GOT3 (cell line): Measurements from ENCODE around the gene ADARB1.
"Not testable (repeated sequence)": the region's sequence is repeated elsewhere in the genome, so short reads cannot be mapped to it uniquely, and the experiment has no call there.

Source experiments
- DNase-seq: peaks from one replicate; lab custom pipeline; 2025; ENCODE audit warnings: mixed read lengths; lab: John Stamatoyannopoulos, UW

Gene ADARB1

GRCh38 chr21:45074048-45074817, at the start of gene ADARB1:
TSS of gene ADARB1 (plus strand) at chr21:45074580. CDS start at chr21:45171657, 97,077 bp downstream.
- no peak for DNase-seq

- DNase-seq: no peak
Measured at GRCh38 chr21:45026066-45026745, 48.2 kb upstream of the ADARB1 start.

GRCh38 chr21:45026826-45027225, 47.6 kb upstream of the ADARB1 start:
- DNase-seq: no peak

- no peak for DNase-seq
Measured at GRCh38 chr21:45027241-45028196, 46.9 kb upstream of the ADARB1 start.

- not testable (repeated sequence) for DNase-seq
Measured at GRCh38 chr21:45028645-45029044, 45.7 kb upstream of the ADARB1 start.

DNA sequence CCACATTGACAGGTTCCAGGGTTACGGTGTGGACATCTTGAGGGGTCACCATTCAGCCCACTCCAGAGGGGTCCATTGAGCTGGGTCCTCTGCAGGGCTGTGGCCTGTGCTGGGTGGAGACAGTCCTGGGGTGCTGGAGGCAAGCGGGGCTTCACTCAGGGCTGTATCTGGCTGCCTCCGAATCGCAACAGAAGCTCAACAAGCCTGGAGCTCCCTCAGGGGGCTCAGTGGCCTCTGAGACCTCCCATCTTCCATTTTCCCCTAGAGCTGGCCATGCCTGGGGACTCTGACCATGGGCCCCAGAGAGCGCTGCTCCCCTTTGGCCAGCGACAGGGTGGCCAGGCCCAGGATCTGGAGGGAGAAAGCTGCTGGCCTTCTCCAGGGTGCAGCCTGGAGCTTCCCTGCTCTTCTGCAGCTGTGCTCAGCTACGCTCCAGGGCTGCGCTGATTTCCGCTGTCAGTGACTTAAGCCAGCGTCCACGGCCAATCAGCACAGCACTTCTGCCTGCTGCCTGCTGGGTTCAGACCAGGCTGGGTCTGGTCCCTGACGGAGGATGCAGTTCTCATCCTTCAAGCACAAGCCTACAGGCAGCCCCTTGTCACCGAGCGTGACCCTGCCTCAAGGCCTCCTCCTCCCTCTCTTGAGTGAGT, 45.0 kb upstream of the ADARB1 start:
- DNase-seq: no peak

- no peak for DNase-seq
Measured at GRCh38 chr21:45029948-45030681, 44.3 kb upstream of the ADARB1 start.

DNA sequence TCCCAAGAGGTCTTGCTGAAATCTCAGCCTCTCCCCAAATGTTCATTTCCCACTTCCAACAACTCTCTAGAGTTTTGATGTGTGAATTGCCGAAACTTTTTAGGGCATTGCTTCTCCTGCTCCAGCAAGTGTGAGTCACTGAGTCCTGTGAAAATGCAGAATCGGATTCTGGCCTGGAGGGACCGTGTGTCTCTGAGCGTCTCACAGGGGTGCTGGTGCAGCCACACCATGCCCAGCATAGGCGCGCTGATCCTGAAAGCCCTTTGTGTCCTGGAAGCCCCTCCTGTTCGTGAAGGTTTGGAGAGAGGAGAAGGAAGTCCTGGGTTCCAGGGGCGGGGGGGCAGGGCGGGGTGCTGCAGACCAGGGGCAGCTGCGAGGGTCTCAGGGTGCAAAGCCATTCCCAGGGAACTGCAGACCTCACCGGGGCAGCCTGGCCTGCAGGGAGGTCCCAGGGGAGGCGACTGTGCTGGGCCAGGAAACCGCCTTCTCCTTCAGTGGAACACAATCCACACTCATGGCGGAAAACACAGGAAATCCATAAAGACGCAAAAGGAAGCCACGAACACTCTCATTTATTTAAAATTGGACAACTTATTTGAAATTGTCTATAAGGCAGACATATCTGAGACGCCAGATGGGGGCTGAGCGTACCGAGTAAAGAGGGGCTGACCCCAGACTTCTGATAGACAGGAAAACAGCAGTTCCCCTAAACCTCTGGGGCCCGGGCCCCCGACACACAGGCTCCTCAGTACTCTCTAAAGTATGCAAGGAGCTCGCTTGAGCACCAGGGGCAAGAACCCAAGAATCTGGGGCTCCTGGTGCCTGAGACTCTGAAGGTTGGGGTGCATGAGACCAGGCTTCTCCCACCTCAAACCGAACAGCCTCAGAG, 43.5 kb upstream of the ADARB1 start:
- DNase-seq: no peak

DNA sequence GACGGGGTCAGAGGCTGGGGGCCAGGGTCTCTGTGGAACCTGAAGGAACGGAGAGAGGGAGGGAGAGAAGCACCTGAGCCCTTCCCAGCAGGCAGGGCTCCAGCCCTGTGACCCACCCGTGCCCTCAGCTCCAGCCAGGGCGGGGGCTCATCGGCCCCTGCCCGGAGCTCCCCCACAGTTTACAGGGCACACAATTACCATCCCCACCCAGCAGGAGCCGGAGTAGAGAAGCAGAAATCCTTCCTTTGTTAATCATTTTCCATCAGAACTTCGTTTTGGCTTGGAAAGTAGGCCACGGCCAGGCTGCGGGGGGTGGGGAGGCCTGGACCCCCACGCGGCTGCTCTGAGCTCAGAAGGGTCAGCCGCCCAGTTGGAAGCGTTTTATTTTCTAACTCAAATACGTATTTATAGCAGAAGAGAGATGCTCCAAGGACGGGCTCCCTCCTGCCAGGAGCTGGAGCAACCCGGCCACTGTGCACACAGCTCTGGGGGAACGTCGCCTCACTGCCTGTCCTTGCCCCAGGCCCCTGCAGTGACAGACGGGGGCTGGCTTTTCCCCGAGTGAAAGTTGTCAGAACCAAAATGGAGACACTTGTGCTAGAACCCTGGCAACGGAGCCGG, 42.7 kb upstream of the ADARB1 start:
- DNase-seq: no peak

GRCh38 chr21:45032332-45032731, 42.0 kb upstream of the ADARB1 start:
- no peak for DNase-seq

- no peak for DNase-seq
Measured at GRCh38 chr21:45032977-45033710, 41.2 kb upstream of the ADARB1 start.

DNA sequence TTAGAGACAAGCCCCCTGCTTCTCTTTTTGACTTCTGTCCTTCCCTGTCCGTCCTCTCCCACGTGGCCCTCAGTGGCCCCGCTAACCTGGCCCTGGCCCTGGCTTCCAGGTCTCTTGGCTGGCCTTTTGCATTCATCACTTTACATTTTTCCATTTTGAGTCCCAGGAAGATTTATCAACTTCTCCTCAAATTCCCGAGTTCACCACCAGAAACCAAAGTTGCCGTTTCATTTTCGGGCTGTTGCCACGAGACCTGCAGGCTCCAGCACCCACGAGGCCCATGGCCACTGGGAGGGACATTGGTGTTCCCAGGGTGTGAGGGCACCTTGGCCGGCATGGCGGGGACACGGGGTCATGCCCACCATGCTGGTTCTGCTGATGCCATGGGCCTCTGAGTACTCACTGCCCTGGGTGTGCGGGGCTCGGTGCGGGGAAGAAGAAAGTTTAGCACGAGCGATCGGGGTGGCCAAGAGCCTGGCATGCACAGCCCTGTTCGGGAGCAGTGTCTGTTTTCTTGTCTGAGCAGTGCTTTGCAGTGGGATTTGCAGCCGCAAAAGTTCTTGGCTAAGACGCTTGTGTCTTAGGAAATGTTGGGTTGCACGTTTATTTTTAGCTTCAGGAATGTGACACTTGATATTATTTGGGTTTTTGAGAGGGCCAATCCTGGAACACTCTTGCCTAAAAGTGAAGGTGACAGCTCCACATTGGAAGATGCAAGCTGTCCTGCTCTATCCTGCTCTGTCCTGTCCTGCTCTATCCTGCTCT, 40.4 kb upstream of the ADARB1 start:
- DNase-seq: no peak

DNA sequence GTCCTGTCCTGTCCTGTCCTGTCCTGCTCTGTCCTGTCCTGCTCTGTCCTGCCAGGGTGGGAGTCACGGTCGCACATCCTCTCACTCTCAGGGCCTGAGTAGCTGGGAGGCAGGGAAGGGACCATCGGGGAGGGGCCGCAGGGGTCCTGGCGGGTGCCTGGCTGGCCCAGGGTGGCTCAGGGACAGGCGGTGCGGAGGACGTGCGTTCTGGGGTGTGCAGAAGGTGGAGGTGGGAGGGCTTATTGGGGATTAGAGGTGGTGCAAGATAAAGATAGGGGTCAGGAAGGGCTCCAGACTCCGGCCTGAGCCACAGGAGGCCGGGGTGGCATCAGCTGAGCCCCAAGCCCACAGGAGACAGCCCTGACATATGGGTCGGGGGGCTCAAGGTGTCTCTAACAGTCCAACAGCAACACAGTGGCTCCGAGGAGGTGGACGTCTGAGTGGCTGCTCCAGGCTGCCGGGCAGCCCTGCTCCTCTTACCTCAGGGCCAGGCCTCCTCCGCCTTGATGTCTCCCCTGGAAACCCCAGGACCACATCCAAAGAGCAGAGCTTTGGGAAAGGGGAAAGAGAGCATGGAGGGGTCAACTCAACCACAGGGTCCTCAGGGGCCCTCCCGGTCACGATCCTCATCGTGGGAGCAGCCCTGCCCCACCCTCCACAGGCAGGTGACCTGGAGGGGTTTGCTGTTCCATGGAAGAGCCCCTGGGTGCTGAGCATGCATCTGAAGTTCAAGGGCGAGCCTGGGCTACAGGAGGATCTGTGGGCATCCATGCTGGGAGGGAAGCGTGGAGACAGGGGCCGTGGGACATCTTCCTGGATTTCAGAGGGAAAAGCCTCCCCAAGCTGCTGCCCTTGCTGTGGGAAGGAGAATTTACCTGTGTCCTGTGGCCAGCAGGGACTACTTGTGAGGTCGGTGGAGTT, 39.6 kb upstream of the ADARB1 start:
- no peak for DNase-seq

GRCh38 chr21:45035477-45035848, 38.9 kb upstream of the ADARB1 start:
- DNase-seq: no peak

GRCh38 chr21:45036630-45037029, 37.8 kb upstream of the ADARB1 start:
- no peak for DNase-seq

- DNase-seq: no peak
Measured at GRCh38 chr21:45037986-45038385, 36.4 kb upstream of the ADARB1 start.
